HG02759 (cell line): ENCODE results near the gene CFAP141.
"Not testable (repeated sequence)": the region's sequence is repeated elsewhere in the genome, so short reads cannot be mapped to it uniquely, and the experiment has no call there.

Experiments used
- ATAC-seq: cut with Tn5 transposase; IDR thresholded peaks from one replicate; pipeline ENCODE4 v1.9.1; 2021; ENCODE audit warnings: mild to moderate bottlenecking, moderate library complexity; ENCODE audit not compliant: unreplicated experiment

Gene CFAP141

DNA sequence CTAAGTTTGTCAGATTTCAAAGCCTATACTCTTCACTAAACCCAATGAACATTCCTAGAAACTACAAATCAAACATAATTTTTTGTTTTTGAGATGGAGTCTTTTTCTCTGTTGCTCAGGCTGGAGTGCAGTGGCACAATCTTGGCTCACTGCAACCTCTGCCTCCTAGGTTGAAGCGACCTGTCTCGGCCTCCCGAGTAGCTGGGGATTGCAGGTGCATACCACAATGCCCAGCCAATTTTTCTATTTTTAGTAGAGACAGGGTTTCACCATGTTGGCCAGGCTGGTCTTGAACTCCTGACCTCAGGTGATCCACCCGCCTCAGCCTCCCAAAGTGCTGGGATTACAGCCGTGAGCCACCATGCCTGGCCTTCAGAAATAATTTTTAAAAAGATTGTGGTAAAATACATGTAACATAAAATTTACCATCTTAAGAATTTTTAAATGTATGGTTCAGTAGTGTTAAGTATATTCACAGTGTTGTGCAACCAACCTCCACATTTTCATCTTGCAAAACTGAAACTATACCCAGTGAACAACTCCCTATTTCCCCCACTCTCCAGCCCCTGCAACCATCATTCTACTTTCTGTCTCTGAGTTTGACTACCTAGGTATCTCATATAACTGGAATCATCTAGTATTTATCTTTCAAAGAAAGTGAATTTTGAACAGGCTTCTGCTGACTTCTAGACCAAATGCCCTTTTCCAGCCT, 2.7 kb upstream of the CFAP141 start:
- ATAC-seq = no peak

DNA sequence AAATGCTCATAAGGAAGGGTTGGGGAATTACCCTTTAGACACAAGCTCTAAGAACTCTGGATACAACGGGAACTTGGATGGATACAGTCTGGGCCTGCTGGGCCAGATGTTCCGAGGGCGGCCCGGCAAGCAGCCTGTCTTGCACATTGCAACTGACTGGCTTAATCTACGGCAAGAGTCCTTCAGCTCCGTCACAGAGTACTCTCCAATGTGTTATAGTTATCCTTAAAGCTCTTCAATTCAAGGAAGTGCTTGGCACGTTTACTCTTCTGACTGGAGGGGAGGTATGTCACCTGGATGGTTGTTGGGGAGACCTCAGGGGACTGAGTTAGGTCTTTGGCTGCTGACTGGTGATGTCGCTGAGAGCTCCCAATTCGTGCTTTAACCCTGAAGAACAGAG, 1.1 kb upstream of the CFAP141 start:
- ATAC-seq = no peak

DNA sequence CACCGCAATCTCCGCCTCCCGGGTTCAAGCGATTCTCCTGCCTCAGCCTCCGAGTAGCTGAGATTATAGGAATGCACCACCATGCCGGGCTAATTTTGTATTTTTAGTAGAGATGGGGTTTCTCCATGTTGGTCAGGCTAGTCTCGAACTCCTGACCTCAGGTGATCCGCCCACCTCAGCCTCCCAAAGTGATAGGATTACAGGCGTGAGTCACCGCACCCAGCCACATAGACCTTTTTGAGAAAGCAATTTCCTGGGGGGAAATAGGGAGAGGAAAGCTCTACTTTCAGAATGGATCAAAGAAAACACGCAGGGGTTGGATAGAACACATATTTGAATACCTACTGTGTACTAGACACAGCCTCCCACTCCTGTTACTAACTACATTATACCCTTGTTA, 355 bp downstream of the CFAP141 start:
- ATAC-seq = not testable (repeated sequence)

DNA sequence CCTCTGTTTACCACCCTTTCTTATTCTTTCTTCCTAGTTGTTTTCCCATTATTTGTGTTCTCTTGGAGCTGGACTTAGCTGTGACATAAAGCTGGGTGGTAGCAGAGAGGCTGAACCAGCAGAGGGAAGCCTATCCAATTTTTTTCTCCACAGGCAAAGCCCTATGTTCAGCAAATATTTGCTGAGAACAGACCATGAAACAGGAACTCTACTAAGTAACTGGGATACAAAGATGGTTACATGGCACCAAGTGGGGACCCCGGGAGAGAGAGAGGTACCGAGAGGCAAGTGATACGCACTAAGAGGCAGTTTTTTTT, 6.6 kb downstream of the CFAP141 start:
- ATAC-seq = no peak

DNA sequence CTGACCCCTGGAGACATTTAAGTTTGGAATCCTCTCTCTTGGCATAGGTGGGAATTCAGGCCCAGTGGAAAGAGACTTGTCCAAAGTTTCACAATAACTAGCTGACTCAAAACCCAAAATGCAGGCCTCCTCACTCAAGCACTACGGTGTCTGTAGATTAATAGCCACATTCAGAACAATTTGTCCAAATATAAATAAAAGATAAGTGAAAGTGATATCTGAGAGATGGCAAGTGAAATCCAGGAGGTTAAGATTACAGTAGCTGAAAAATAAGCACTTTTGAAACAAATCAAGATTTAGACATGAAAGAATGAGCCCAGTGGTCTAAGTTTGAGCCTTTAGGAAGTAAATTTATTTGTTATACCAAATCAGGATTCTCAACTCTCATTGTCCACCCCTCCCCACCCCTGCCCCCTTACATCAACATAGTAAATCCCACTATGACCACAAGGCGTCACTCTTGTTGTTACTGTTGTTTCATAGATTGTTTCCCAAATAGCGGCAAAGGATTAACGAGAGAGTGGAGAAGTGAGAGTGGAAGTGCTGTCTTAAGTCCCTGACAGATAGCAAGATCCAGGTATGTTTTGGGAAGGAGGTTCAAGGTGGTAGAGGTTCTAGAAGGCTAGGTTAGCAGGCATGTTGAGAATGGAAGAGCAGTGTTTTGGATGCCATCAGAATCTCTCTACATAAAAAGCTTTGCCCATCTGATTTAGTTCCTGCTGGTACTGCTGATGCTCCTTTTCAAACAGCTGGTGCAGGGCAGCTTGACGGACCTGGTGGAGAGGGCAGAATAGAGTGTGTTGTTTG, 7.2 kb downstream of the CFAP141 start:
- ATAC-seq = no peak

DNA sequence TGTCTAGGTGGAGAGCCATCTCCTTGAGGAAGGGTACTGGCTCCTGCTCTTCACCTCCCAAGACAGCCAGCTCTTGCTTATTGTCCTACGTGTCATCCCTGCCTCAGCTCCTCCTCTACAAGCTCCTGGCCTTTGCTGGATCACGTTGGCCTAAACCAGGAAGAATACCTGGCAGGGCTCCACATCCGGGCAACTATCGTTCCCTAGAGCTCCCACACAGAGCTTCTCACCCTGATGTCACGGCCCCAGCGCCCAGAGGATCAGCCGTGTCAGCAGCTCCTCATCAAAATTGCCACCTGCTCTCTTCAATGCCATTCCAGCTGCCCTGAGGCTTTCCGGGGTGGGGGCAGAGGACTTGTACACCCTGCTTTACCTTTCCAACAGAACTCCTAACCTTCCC, 12.3 kb downstream of the CFAP141 start:
- no peak for ATAC-seq

DNA sequence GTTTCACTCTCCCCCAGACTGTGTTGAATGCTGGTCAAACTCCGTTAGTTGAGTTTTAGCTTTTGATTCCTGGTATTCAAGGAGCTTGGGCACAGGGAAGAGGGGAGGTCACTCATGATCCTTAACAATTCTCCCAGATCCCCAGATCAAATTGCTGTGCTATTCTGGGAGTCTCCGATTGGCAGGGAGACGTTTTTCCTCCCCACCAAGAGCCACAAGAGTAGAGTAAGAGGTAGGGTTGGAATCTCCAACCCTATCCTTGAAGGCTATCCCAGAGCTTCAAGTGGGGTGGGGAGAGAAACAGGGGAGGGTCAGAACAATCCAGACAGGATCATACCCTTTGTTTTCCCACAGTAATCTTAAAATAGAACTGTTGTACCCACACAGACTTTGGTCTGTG, 13.7 kb downstream of the CFAP141 start:
- ATAC-seq = no peak

DNA sequence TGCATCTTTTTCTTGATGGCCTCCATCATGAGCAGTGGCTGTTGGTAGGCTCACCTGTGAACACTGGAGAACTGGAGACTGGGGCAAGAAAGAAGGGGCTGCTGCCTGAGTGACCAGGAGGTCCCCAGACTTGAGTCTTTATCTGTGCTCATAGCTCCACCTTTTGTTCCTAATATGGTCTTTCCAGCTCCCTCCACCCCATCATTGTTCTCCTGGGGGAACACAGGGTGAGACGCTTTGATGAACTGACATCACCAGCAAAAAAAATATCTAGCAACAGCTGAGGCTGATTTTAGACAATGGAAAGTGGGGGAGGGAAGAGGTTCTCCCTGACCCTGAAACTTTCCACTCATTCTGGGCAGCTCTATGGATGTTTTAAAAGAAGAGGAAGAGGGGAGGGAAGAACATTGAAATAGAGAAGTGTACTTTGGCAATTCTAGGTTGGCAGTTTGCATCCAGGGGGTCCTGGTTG, 14.1 kb downstream of the CFAP141 start, which contains the start of gene TPM3:
Gene TPM3, minus strand, starts transcription at position 111 of the 472 bp plus-strand sequence. Its CDS starts 82 bp downstream, at position 29.
- no peak for ATAC-seq

DNA sequence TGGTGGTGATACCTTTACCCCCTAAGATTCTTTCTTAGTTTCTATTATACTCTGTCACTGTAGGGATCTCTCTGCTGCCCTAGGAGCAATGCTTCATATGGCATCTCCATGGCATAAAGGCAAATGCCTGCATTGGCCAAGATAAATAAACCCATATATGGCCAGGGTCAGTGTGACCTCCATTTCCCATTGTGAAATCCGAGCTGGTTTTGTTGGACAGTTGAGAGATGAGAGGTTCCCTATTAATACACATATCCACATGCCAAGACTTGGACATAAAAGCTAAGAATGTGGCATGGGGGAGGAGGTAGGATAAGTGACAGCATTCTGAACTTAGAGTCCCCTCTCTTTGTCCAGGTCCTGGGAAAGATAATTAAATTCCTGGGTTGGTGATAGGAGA, 15.6 kb downstream of the CFAP141 start:
- ATAC-seq = no peak

DNA sequence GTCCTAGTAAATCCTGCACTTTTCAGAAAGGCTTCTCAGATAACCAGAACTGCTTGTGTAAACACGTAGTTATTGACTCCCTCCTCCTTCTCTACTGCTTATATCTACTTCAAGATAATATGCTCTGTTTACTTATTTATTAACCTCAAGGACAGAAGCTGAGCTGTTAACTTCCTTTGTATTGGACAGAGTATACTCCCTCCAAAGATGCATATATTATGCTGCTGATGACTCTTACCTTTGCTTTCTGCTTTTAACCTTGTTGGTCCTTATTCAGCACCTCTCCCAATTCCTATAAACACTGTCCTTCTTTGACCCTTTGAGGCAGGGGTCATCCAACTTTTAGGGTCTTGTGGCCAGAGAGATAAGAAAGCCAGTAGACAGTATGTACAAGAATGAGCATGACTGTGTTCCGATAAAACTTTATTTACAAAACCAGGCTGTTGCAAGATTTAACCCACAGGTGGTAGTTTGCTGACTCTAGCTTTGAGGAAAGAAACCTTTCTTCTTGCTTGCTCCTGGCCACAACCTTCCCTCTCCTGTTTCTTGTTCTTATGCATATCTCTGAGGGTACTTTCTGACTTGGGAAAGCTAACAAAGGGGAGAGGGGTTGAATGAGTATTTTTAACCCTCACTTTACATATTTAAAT, 19.2 kb downstream of the CFAP141 start:
- ATAC-seq = no peak

DNA sequence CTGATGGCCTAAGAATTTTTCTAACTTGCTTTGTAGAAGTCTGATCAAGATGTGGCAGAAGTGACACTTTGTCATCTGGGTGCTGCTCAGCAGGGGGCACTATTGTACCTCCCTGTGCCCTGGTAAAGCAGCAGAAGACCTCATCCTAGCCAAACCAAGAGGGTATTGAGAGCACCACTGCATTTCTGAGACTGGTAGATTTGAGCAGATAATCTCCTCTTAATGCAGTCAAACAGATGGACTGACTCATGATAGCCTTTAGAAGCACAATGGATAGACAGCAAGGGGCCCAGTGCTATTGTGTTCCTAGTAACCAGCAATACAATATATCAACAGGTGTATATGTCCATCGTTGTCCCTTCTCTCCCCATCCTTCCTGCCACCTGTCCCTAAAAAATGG, 20.0 kb downstream of the CFAP141 start:
- no peak for ATAC-seq

DNA sequence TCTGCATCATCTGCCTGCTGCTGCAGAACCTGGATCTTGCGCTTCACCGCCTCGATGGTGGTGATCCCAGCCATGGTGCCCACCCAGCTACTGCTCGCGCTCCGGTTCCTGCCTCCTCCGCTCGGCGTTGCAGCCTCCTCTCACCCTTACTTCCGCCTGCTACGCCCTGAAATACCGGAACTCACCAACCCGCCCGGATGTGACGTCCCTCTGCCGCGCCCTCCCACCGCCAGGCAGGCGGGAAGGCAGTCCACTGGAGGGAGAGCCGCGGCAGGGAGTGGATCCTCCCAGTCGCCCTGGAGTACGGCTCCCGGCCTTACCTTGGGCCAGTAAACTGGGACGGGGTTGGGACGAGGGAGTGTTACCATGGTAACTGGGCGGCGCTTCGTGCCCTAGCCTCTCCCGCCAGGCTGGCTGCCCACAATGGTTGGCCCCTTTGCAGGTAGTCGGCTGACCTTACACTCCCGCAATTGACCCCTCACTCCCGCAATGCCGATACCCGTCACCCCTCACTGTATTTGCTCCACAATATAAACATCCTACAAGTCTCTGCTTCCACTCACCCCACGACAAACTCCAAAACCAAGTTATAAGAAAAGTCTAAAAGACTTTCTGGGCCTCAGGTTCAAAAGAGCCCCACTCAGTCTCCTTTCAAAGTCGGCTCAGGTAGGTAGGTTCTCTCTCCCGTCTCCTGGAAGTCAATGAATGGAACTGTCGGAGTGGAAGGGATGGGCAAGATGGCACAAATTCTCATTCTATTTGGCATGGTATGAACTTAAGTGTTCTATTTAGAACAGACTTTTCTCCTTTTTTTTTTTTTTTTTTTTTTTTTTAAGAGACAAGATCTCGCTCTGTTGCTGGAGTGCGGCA, 22.9 kb downstream of the CFAP141 start:
- ATAC-seq = peak; percentile 80

DNA sequence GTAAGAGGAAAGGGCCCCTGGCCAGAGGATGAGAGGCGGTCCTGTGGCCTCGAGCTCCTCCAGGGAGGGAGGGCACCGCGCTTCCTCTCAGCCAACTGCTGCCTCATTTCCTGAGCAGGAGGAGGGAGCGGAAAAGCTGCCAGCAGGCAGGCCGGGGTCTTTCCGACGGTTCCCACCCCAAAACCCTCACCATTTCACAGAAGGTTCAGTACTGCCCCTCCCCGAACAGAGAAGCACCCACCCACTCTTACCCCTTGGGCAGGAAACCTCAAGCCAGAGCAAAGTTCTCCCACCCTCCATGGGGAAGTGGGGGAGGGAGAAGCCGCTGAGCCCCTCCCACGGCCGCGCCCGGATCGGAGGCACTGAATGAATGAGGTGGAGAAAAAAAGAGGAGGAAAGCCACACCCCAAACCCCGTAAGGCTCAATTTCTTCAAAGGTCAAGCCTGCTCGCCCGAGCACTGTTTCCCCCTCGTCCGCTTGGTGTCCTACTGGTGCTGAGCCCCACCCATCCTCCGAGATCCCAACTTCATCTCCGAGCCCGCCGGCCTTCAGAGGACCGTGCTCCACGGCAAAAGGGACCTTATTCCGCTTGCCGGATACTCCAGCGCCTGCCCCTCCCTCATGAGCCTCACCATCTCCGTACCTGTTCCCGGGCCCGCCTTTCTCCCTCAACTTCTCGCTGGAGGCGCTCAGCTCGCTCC, 23.6 kb downstream of the CFAP141 start:
- ATAC-seq = peak; percentile 53

DNA sequence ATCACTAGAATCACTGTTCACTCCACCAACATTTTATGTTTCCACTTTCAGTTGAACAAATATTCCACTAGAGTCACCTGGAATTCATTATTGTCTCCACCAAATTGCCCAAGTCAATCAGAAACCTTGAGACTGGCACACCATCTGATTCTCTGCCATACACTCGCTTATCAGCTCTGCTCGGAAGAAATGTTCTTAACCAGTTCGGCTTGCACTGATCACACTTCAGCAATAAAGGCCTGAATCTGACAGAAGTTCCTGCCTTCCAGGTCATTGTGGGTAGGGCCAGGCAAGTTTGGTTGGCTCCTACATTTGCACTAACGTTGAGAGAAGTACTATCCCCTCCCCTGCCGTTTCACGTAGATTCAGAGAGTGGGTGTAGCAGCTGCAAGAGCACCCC, 24.2 kb downstream of the CFAP141 start:
- ATAC-seq = no peak

DNA sequence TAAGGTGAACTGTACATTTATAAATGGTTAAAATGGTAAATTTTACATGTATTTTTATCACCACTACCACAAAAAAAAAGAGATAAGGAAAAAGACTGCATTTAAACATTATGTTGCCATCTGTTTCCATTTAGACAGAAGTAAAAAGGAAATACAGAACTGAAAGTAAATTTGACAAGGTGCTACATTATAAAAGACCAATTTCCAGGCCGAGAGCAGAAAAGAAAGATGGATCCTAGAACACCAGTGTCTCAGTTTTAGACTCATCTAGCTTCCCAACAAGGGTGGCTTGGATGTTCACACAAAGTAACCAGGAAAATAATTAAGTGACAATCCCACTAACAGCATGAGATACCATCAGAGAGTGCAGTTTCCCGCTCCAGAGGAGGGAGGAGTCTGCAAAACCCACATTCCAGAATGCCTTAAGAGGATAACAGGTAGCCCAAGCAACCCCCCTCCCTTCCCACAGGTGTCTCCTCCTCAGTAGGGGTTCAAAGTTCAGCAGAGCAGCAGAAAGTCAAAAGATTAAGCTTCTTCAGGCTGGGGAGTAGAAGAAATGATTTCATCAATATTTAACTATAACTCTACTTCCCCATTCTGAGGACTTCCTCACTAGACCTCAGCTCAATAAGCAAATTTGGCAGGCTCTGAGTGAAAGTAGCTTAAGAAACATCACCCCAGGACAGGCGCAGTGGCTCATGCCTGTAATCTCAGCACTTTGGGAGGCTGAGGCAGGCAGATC, 26.0 kb downstream of the CFAP141 start:
- no peak for ATAC-seq

DNA sequence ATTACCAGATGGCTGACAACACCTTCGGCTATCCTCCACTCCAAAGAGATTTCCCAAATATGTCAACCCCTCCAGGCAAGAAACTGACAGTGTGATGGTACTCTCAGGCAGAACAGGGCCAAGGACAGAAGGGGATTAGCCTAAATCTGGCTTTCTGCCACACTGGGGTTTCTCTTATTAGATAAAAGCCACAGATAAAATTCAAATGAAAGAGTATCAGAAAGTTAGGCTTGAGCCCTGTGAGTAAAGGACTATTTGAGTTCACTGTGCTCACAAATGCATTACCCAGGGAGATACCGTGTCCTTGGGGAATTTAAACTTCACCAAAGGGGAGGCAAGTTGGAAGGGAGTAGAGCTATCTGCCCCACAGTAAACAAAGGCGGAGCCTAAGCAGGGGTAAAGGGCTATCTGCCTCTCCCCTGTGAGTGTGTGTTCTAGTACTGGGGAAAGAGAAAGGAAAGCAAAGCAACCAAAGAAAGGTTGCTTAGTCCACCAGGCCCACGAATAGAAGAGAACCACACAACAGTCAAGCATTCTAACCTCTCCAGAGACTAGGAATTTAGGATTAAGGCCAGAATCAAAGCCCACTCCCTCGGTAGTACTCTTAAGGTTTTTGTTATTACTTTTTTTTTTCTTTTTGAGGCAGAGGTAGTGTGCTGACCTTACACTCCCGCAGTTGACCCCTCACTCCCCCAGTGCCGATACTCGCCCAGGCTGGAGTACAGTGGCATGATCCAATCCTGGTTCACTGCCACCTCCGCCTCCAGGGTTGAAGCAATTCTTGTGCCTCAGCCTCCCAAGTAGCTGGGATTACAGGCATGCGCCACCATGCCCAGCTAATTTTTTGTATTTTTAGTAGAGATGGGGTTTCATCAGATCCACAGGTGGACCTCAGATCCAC, 27.0 kb downstream of the CFAP141 start:
- no peak for ATAC-seq

DNA sequence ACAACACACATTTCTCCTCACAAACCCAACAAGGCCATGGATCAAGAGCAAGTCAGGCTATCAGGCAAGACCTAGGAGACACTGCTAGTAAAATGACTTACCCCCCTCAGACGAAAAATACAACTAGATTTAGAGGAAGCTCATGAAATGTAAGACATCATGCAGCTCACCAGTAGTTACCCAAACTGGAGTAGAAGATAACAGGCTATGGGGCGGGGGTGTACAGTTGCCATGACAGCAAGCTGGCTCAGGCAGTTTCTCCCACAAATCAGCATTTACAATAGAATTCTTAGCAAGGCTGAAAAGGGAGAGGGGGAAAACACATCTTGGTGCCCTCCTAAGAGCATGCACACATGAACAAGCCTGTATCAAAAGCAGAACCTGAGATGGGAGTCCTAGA, 28.1 kb downstream of the CFAP141 start:
- ATAC-seq = no peak

DNA sequence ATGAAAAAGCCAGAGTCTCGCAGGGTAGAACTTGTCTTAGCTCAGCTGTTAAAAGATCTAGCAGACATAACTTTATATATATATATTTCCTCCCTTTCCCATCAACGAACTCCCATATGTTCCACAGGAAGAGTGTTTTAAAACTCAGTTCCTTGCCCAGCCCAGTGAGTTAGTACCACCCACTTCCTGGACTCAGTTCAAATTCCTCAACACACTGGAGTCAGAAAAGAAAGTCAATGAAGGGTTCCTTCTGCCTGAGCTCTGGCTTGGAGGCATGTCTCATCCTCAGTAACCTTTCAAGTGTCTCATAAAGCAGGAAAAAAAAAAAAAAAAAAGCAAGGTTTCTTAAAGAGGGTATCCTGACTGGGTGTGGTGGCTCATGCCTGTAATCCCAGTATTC, 29.8 kb downstream of the CFAP141 start:
- no peak for ATAC-seq

DNA sequence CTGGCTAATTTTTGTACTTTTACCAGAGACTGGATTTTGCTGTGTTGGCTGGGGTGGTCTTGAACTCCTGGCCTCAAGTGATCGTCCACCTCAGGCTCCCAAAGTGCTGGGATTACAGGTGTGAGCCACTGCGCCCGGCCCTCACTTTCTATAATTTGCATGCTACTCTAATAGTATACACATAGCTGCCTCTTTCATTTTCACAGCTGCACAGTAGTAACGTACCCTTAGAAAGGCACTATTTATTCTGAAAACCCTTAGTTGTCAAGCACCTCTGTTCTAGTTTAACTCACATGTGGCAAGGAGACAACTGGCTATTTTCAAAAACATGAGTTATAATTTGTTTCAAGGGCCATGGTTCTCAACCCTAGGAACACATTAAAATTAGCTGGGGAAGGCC, 31.5 kb downstream of the CFAP141 start:
- no peak for ATAC-seq
